HG02885 (cell line): ENCODE data around the gene JMJD1C.
"Not testable (repeated sequence)": the region's sequence is repeated elsewhere in the genome, so short reads cannot be mapped to it uniquely, and the experiment has no call there.

ENCODE experiments used
- ATAC-seq: cut with Tn5 transposase; IDR thresholded peaks from one replicate; pipeline ENCODE4 v1.9.1; 2021; ENCODE audit warnings: mild to moderate bottlenecking; ENCODE audit not compliant: unreplicated experiment, poor library complexity

JMJD1C gene

GRCh38 chr10:63154546-63155387 lies 311.0 kb downstream of the JMJD1C start:
- no peak for ATAC-seq

GRCh38 chr10:63153868-63154545 lies 311.8 kb downstream of the JMJD1C start:
- ATAC-seq, result not testable (repeated sequence)

- ATAC-seq, result no peak
Measured at GRCh38 chr10:63150745-63151144, 315.0 kb downstream of the JMJD1C start.

- ATAC-seq, result no peak
Measured at GRCh38 chr10:63146503-63146902, 319.3 kb downstream of the JMJD1C start.

GRCh38 chr10:63145782-63146181 lies 320.0 kb downstream of the JMJD1C start:
- ATAC-seq, result peak; percentile 78

GRCh38 chr10:63143987-63144386 lies 321.8 kb downstream of the JMJD1C start:
- ATAC-seq, result no peak

GRCh38 chr10:63142136-63142535 lies 323.6 kb downstream of the JMJD1C start:
- ATAC-seq, result no peak

GRCh38 chr10:63140077-63140476 lies 325.7 kb downstream of the JMJD1C start:
- ATAC-seq, result no peak

- no peak for ATAC-seq
Measured at GRCh38 chr10:63137306-63137705, 328.5 kb downstream of the JMJD1C start.

GRCh38 chr10:63133821-63134557 lies 331.8 kb downstream of the JMJD1C start:
- no peak for ATAC-seq

- peak; percentile 95 for ATAC-seq
Measured at GRCh38 chr10:63133056-63133820, 332.5 kb downstream of the JMJD1C start, which contains the start of gene NRBF2. Gene NRBF2 (plus strand): TSS chr10:63133328. CDS start chr10:63133471, 143 bp downstream.

GRCh38 chr10:63132651-63133055 lies 333.1 kb downstream of the JMJD1C start:
- ATAC-seq, result no peak

- no peak for ATAC-seq
Measured at GRCh38 chr10:63129888-63130287, 335.9 kb downstream of the JMJD1C start.

GRCh38 chr10:63128443-63128842 lies 337.3 kb downstream of the JMJD1C start:
- ATAC-seq, result no peak

- ATAC-seq, result no peak
Measured at GRCh38 chr10:63125459-63125858, 340.3 kb downstream of the JMJD1C start.

- no peak for ATAC-seq
Measured at GRCh38 chr10:63123727-63124362, 341.9 kb downstream of the JMJD1C start.

- no peak for ATAC-seq
Measured at GRCh38 chr10:63120554-63120953, 345.2 kb downstream of the JMJD1C start.

GRCh38 chr10:63119041-63119440 lies 346.7 kb downstream of the JMJD1C start:
- no peak for ATAC-seq
